ENCODE data around the gene KLRC2. TPM values are rescaled to one million over a fixed set of nuclear protein-coding genes. Genes with fewer than 3 reads are reported as not detected.
A peak's percentile ranks its signal among the peaks of the same experiment; 100 is the strongest.
"Not testable (repeated sequence)": the region's sequence is repeated elsewhere in the genome, so short reads cannot be mapped to it uniquely, and the experiment has no call there.

KLRC2 gene
- total RNA-seq, 2 donors from 2014 or later = not detected

GRCh38 chr12:10392394-10392930 is 43.3 kb downstream of the KLRC2 start:
- no peaks in the 10 kb centered on the region for H3K9me3 ChIP-seq
- DNase-seq (ENCODE audit: low spot score) = peak; percentile 81
- TF ChIP-seq, protein P1, sequence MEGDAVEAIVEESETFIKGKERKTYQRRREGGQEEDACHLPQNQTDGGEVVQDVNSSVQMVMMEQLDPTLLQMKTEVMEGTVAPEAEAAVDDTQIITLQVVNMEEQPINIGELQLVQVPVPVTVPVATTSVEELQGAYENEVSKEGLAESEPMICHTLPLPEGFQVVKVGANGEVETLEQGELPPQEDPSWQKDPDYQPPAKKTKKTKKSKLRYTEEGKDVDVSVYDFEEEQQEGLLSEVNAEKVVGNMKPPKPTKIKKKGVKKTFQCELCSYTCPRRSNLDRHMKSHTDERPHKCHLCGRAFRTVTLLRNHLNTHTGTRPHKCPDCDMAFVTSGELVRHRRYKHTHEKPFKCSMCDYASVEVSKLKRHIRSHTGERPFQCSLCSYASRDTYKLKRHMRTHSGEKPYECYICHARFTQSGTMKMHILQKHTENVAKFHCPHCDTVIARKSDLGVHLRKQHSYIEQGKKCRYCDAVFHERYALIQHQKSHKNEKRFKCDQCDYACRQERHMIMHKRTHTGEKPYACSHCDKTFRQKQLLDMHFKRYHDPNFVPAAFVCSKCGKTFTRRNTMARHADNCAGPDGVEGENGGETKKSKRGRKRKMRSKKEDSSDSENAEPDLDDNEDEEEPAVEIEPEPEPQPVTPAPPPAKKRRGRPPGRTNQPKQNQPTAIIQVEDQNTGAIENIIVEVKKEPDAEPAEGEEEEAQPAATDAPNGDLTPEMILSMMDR (IDR thresholded peaks at IDR 0.05) = no peak
- H3K27ac ChIP-seq = no peak overlapping the region
- peaks cover 0 to 6% of the 10 kb centered on the region in 2 donors for H3K4me1 ChIP-seq
- no peaks in the 10 kb centered on the region for H3K36me3 ChIP-seq
- no peak overlapping the region for H3K4me3 ChIP-seq
- no peaks in the 10 kb centered on the region for H3K27me3 ChIP-seq

DNA sequence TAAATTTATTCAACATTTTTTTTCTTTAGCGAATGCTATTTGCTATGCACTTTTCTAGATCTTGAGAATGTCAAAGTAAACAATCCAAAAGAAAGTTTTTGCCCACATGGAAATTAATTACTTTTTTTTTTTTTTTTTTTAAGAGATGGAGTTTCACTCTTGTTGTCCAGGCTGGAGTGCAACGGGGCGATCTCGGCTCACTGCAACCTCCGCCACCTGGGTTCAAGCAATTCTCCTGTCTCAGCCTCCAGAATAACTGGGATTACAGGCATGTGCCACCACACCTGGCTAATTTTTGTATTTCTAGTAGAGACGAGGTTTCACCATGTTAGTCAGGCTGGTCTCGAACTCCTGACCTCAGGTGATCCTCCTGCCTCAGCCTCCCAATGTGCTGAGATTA is 44.8 kb downstream of the KLRC2 start:
- H3K36me3 ChIP-seq; H3K9me3 ChIP-seq; H3K27ac ChIP-seq; DNase-seq (ENCODE audit: low spot score); H3K4me1 ChIP-seq; H3K27me3 ChIP-seq; H3K4me3 ChIP-seq: not testable (repeated sequence)

GRCh38 chr12:10389904-10390303 is 45.9 kb downstream of the KLRC2 start, which contains the start of gene KLRK1:
Gene KLRK1 (minus strand): TSS chr12:10390041. CDS start chr12:10388810, 1,231 bp downstream.
- no peak within 1 kb of the TSS for H3K4me3 ChIP-seq
- no peaks in the 10 kb centered on the region for H3K9me3 ChIP-seq
- no peaks in the 10 kb centered on the region for H3K36me3 ChIP-seq
- no peak for DNase-seq (ENCODE audit: low spot score)
- no peak within 1 kb of the TSS for H3K27ac ChIP-seq
- H3K27me3 ChIP-seq = no peaks in the 10 kb centered on the region
- TF ChIP-seq, protein P1 (IDR thresholded peaks at IDR 0.05) = no peak
- H3K4me1 ChIP-seq = peaks cover 0 to 6% of the 10 kb centered on the region in 2 donors

- Histone ChIP-seq H3K36me3 (no peaks in the 10 kb centered on the region), H3K9me3 (peaks cover 0 to 7% of the 10 kb centered on the region in 2 donors), H3K4me3 (no peak overlapping the region), H3K27me3 (no peaks in the 10 kb centered on the region), H3K4me1 (peaks cover 0 to 6% of the 10 kb centered on the region in 2 donors), H3K27ac (no peak overlapping the region)
- DNase-seq (ENCODE audit: low spot score) = no peak
- TF ChIP-seq, protein P1 (IDR thresholded peaks at IDR 0.05) = no peak
Observed at GRCh38 chr12:10388624-10389413, 47.0 kb downstream of the KLRC2 start.

DNA sequence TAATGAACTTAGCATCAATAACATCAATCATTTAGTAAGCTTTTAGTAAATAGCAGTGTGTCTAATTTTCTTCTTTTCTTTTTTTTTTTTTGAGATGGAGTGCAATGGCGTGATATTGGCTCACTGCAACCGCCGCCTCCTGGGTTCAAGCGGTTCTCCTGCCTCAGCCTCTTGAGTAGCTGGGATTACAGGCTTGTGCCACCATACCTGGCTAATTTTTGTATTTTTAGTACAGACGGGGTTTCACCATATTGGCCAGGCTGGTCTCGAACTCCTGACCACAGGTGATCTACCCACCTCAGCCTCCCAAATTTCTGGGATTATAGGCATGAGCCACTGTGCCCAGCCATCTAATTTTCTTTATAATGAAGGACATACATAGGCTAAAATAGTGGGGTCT is 48.3 kb downstream of the KLRC2 start:
- not testable (repeated sequence) for H3K27me3 ChIP-seq; H3K36me3 ChIP-seq; H3K27ac ChIP-seq; H3K4me3 ChIP-seq; H3K4me1 ChIP-seq; DNase-seq (ENCODE audit: low spot score)
- peaks cover 0 to 16% of the 10 kb centered on the region in 2 donors for H3K9me3 ChIP-seq

DNA sequence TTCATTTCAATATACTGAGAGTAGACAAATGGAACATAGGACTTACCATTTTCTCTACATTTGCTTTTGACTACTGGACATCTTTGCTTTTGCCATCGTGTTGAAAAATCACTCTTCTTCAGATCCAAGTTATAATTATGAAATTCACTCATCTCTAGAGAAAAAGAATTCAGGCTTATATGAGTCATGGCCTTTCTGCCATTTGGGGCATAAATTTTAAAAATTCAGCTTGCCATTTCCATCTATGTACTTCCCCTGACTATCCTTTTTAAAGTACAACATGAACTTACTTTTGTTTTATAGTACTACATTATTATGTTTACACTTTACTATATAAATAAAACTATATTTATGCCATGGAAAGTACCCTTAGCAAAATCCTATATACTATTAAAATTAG is 49.0 kb downstream of the KLRC2 start:
- H3K27ac ChIP-seq = no peak overlapping the region
- TF ChIP-seq, protein P1 (IDR thresholded peaks at IDR 0.05) = no peak

More for the DNA sequence above, 49.0 kb downstream of the KLRC2 start:
- no peak overlapping the region for H3K4me3 ChIP-seq
- DNase-seq (ENCODE audit: low spot score) = no peak
- no peaks in the 10 kb centered on the region for H3K27me3 ChIP-seq
- no peaks in the 10 kb centered on the region for H3K4me1 ChIP-seq
- peaks cover 0 to 16% of the 10 kb centered on the region in 2 donors for H3K9me3 ChIP-seq
- H3K36me3 ChIP-seq = no peaks in the 10 kb centered on the region
